Cardiac fibroblast (primary cell): ENCODE measurements around the gene CCSER1.

Experiments used
- DNase-seq, 2 donors: peaks; one replicate each; pipeline versions ENCODE4 v3.0.0 to v3.0.0-alpha.2; 2010; ENCODE audit warnings: low read depth in 2 of 2
- H3K4me3 ChIP-seq, 2 donors: replicated peaks in 1 of 2; 1 replicate in 1 of 2; 2 replicates in 1 of 2; pipeline ENCODE4 v1.5.1; 2011; ENCODE audit warnings: low read depth in 2 of 2, low read length in 2 of 2, mild to moderate bottlenecking in 2 of 2, moderate library complexity in 1 of 2
- CTCF ChIP-seq: IDR thresholded peaks from one replicate; pipeline ENCODE4 v1.5.1; 2011; ENCODE audit warnings: low read depth, mild to moderate bottlenecking, low read length, inconsistent platforms

Gene CCSER1

GRCh38 chr4:90163872-90164271 lies 36.7 kb downstream of the CCSER1 start:
- no peak for TF ChIP-seq CTCF
- no peak overlapping the region for H3K4me3 ChIP-seq

GRCh38 chr4:90165883-90166282 lies 38.7 kb downstream of the CCSER1 start:
- TF ChIP-seq CTCF, result no peak

More at GRCh38 chr4:90163872-90164271, 36.7 kb downstream of the CCSER1 start:
- no peak for DNase-seq

GRCh38 chr4:90171491-90171890 lies 44.3 kb downstream of the CCSER1 start:
- TF ChIP-seq CTCF, result no peak
- DNase-seq, result no peak
- H3K4me3 ChIP-seq, result no peak overlapping the region

More at GRCh38 chr4:90165883-90166282, 38.7 kb downstream of the CCSER1 start:
- DNase-seq, result no peak
- no peak overlapping the region for H3K4me3 ChIP-seq

- no peak for TF ChIP-seq CTCF
- no peak overlapping the region for H3K4me3 ChIP-seq
- no peak for DNase-seq
Observed at GRCh38 chr4:90174621-90175023, 47.4 kb downstream of the CCSER1 start.

GRCh38 chr4:90181644-90182043 lies 54.5 kb downstream of the CCSER1 start:
- H3K4me3 ChIP-seq, result no peak overlapping the region
- TF ChIP-seq CTCF, result no peak
- no peak for DNase-seq

GRCh38 chr4:90183254-90183653 lies 56.1 kb downstream of the CCSER1 start:
- no peak for TF ChIP-seq CTCF
- no peak overlapping the region for H3K4me3 ChIP-seq
- no peak for DNase-seq

- H3K4me3 ChIP-seq, result no peak overlapping the region
- no peak for DNase-seq
- TF ChIP-seq CTCF, result no peak
Observed at GRCh38 chr4:90184560-90184959, 57.4 kb downstream of the CCSER1 start.
